HG02943 (cell line): ENCODE results near the gene NOTO.
"Not testable (repeated sequence)": the region's sequence is repeated elsewhere in the genome, so short reads cannot be mapped to it uniquely, and the experiment has no call there.

Experiments
- ATAC-seq: cut with Tn5 transposase; IDR thresholded peaks from one replicate; pipeline ENCODE4 v1.9.1; 2021; ENCODE audit warnings: mild to moderate bottlenecking, low read depth, moderate library complexity; ENCODE audit not compliant: unreplicated experiment

The NOTO gene, protein sequence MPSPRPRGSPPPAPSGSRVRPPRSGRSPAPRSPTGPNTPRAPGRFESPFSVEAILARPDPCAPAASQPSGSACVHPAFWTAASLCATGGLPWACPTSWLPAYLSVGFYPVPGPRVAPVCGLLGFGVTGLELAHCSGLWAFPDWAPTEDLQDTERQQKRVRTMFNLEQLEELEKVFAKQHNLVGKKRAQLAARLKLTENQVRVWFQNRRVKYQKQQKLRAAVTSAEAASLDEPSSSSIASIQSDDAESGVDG

DNA sequence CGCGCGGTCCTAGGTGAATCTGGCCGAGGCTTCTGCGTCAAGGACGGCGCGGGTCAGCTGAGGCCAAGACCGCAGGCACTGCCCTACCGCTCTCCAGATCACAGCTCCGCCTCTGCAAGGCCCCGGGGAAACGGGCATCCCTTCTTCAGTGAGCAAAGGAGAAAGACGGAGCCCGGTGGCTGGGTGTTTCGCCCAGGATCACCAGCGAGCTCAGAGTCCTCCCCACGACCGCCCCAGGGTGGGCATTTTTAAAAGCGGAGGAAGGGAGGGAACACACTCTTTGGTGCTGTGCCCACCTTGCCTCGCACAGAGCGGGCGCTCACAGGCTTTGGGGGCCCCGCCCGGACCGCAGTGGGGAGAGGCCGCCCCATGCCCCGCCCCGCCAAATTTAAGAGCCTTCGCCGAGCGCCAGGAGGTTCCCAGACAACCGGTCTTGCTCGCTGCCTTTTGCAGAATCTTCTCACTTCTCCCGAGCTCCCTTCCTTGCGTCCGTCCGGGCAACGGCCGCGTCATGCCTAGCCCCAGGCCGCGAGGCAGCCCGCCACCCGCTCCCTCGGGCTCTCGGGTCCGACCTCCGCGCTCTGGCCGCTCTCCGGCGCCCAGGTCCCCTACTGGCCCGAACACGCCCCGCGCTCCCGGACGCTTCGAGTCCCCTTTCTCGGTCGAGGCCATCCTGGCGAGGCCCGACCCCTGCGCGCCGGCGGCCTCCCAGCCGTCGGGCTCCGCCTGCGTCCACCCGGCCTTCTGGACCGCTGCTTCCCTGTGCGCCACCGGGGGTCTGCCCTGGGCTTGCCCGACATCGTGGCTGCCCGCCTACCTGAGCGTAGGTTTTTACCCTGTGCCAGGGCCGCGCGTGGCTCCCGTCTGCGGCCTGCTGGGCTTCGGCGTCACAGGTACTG lies at the start of gene NOTO:
NOTO (plus strand) TSS at position 419 of the 899 bp plus-strand sequence; CDS start at position 512, 93 bp downstream.
- ATAC-seq: no peak

DNA sequence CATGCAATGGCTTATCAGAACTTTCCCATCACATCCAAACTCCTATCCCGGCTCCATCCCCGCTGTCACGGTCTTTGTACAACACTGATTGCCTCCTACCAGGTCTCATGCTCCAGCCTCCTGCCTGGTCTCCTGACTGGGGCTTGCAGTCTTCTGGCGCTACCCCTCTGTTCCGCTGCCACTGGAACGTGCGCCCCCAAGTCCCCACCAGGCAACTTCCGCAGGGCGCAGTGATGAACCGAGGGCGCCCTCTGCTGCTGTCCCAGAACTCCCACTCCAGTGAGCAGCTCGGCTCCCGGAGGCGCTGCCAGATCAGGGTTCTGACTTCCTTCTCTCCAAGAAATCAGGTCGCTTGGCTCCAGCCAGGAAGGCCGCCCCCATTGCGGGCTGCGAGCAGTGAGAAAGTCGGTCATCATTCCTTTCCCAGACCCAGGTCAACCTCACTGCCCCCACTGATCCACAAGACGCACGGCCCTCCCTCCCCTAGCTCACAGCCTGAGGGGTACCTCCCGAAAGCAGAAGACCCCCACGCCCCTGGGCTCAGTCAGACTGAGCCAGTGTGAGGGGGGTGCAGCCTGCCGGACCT lies 45.7 kb upstream of the NOTO start:
- ATAC-seq: no peak

DNA sequence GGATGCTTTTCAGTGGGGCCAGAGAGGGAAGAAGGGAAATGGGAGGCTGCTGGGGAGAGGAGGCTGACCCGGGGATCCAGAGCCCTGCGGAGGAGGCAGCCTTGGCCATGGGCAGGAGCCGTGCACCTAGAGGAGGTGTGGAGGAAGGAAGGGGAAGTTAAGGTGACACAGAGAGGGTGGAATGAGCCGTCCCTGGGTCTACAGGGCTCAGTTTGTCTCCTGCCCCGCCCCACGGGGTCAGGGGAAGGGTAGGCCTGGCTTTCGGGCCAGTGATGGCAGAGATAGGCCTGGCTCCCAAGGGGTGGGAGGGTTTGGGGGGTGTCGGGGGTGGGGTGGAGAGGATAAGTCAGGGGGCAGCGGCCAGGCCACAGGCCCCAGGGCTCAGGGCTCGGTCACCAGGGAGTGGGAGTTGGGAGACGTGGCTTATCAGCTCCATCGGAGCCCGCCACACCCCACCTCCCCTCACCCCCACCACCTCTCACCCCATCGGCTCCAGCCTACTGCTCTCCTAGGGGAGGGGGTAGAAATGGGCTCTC lies 39.5 kb upstream of the NOTO start:
- no peak for ATAC-seq

DNA sequence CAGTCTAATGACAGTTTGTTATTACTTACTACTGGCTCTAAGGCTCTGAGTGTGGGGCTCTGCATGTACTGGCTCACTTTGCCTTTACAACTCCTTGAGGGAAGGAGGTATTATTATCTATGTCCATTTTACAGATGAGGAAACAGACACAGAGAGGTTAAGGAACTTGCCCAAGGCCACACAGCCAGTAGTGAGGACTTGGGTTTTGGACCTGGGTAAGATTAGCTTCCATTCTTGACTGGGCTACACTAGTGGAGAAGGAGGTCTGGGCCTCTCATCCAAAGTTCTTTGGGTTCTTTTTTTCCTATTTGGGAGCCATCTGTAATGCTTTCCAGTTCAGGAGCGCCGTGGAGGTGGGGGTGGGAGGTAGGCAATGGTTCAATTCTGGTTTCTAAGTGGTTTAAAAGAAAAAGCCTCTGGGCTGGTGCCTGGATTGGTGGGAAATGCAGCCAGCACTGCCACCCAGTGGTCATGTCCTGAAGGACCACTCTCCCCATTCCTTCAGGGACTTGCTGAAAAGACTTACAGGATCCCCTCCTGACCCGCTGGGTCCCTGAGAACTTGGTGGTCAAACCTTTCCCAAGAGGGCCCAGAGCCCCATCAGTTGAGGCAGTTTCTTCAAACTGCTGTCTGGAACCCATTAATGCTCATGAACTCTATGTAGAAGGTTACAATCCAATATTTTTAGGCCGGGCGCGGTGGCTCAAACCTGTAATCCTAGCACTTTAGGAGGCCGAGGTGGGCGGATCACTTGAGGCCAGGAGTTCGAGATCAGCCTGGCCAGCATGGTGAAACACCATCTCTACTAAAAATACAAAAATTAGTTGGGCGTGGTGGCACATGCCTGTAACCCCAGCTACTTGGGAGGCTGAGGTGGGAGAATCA lies 38.6 kb upstream of the NOTO start:
- ATAC-seq: no peak

GRCh38 chr2:73165978-73166377 lies 36.4 kb upstream of the NOTO start:
- ATAC-seq: not testable (repeated sequence)

GRCh38 chr2:73166813-73167212 lies 35.6 kb upstream of the NOTO start:
- ATAC-seq: not testable (repeated sequence)

DNA sequence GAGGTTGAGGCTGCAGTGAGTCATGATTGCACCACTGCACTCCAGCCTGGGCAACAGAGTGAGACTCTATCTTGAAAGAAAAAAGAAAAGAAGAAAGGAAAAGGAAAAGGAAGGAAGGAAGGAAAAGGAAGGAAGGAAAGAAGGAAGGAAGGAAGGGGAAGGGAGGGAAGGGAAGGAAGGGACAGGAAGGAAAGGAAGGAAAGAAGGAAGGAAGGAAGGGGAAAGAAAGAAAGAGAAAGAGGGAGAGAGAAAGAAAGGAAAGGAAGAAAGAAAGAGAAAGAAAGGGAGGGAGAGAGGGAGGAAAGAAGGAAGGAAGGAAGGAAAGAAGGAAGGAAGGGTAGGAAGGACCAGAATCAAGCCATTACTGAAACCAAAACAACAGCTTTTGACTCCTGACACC lies 34.0 kb upstream of the NOTO start:
- not testable (repeated sequence) for ATAC-seq

DNA sequence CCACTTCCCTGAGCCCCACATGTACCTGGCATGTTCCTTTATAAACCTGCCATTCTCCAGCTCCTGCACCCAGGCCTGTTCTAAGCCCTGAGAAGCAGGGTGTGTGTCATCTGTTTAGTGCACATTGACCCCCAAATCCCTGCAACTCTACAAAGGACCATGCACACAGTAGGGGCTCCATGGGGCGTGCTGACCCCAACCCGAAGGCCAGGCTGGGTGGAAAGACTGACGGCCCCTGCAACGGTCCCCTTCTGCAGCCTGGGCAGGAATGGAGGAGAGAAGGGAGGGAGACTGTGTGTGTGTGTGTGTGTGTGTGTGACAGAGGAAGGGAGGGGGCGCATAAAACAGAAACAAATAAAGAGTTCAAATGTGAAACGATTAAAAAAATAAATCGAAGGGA lies 32.0 kb upstream of the NOTO start:
- not testable (repeated sequence) for ATAC-seq

GRCh38 chr2:73172963-73173362 lies 29.4 kb upstream of the NOTO start:
- ATAC-seq: no peak

DNA sequence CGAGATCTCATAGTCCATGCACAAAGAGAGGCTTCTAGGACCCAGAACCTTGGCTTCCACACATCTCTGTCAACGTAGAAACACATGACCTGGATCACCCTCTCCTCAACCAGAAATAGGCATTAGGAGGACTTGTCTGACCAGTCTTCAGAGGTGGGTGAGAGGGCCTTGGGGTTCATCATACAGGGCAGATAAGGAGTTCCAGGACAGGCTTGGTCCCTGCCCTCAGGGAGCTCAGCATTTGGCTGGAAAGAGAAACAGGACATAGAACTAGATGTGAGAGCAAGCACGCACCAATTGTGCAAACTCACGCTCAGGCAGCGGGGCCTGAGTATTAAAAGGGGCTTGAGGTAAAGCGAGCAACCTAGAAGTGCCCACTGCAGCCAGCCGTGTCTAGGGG lies 28.6 kb upstream of the NOTO start:
- no peak for ATAC-seq

DNA sequence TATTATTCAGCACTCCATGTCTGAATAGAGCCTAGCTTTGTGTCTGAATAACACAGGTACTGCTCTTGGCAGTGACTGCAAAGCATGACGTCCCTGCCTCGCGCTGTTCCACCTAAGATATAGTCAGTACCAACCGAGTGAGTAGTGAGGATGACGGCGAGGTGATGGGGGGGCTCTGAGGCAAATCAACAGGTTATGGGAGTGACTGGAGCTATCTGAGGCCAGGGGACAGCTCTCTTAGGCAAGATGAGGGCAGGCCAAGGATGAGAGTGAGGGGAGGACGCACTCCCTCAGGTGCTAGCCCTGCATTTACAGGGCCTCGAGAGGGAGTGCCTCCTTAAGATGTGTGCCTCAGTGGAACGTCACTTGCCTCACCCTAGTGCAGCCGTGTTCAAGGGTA lies 28.1 kb upstream of the NOTO start:
- no peak for ATAC-seq

- ATAC-seq: no peak
Measured at GRCh38 chr2:73174941-73175662, 27.3 kb upstream of the NOTO start.

DNA sequence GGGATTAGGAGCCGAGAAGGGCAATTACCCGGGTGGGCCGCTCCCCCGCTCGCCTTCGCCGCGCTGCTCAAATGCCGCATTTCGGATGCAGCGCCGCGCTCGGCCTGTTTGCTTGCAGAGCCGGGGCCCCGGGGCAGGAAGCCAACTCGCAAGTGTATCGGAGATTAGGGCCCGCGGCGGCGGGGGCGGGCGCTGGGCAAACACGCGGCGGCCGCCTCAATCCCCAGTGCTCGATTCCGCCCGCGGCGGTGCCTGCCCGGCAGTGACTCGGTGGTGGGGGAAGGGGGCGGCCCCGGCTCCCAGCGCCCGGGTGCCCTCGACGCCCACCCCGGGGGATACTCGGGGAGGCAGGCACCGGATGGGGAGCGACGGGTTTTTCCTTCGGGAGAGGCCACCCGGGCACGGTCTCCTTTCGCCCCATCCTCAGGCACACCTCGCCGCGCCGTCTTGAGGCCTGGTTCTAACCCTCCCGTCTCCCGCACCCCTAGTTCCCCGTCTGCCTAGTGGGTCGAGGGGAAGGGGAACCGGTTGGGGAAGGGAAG lies 26.6 kb upstream of the NOTO start:
- ATAC-seq: no peak

DNA sequence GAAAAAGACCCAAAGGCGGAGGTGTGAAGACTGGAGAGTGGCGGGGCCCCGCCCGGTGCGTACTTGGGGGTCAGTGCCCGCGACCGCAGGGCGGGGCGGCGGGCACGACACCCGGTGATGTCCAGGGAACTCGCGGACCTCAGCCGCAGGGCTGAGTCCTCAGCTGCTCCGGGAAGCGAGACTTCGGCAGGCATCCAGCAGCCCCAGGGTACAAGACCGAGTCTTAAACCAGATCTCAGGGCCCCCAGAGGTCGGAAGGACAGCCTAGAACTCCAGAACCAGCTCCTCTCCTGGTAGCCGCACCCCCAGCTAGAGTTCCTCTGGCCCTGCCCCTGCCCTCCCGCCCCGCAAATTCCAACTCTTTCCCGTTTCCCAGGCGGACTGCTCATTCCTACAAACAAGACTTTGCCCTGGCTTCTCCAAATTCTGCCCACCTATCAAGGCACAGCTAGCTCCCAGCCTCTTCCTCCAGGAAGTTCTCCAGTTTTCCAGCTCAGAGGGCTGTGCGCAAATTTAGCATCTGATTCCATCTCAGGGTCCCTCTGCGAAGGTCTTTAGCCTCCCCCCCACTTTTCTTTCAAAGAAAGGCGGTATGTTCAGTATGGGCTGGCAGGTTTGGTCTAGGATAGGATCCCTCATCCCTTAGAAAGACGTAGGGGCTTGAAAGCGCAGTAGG lies 26.0 kb upstream of the NOTO start:
- no peak for ATAC-seq

DNA sequence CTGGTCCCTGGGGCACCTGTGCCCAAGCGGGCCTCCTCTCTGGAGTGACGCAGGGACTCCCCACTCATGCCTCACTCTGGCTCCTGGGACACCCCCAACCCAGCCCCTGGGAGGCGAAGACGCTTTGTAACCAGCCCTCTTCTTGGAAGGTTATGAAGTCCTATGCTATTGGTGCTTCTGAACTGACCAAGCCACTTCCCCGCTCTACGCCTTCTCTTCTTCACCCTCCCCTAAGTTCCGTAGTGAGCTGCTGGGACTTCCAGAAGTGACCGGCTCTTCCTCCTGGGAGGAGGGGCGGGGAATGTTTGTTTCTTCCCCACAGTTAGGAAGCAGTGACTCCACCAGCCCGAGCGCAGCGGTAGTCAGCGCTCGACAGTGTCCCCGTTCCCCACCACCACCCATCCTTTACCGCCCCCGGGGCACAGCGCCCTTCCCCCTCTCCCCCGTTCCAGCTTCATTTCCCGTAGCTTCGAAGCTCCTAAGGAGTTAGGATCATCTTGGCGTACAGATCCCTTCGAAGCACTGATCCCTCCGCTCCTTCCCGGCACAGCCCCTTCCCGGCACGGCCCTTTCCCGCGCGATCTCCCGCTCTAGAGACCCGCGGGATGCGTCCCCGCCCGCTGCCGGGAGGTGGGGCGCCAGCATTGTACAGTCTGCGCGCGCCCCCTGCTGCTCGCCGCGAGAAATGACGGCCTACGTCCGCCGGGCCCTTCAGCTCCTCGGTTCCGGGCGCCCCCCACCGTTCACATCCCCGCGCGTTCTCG lies 25.3 kb upstream of the NOTO start:
- ATAC-seq: peak; percentile 80

- ATAC-seq: peak; percentile 5
Measured at GRCh38 chr2:73177645-73178255, 24.6 kb upstream of the NOTO start.

- ATAC-seq: no peak
Measured at GRCh38 chr2:73185965-73186364, 16.4 kb upstream of the NOTO start.

GRCh38 chr2:73187549-73187948 lies 14.8 kb upstream of the NOTO start:
- ATAC-seq: no peak
